ENCODE results near the gene C1S. TPM values are rescaled to one million over a fixed set of nuclear protein-coding genes. Genes with fewer than 3 reads are reported as not detected.
"Not testable (repeated sequence)": the region's sequence is repeated elsewhere in the genome, so short reads cannot be mapped to it uniquely, and the experiment has no call there.

Gene C1S
- total RNA-seq, 1 donor from 2014 or later: 108 TPM

DNA sequence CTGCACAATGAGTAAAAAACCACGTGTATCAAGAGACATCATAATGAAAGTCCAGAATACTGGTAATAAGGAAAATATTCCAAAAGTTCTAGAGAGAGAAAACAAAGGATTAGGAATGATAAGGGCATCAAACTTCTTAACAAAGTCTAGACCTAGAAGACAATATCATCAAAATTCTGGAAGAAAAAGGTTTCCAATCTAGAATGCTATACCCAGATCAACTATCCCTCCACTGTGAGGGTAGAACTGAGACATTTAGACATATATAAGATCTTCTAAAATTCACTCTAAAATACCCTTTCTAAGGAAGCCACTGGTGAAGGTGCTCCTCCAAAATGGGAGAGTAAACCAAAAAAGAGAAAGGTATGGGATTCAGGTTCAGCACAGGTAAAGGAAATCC, 45.6 kb downstream of the C1S start:
- TF ChIP-seq, protein P1, sequence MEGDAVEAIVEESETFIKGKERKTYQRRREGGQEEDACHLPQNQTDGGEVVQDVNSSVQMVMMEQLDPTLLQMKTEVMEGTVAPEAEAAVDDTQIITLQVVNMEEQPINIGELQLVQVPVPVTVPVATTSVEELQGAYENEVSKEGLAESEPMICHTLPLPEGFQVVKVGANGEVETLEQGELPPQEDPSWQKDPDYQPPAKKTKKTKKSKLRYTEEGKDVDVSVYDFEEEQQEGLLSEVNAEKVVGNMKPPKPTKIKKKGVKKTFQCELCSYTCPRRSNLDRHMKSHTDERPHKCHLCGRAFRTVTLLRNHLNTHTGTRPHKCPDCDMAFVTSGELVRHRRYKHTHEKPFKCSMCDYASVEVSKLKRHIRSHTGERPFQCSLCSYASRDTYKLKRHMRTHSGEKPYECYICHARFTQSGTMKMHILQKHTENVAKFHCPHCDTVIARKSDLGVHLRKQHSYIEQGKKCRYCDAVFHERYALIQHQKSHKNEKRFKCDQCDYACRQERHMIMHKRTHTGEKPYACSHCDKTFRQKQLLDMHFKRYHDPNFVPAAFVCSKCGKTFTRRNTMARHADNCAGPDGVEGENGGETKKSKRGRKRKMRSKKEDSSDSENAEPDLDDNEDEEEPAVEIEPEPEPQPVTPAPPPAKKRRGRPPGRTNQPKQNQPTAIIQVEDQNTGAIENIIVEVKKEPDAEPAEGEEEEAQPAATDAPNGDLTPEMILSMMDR (IDR thresholded peaks at IDR 0.05; ENCODE audit: borderline replicate concordance): no peak
- Histone ChIP-seq H3K27me3 (ENCODE audit: low read depth) (no peaks in the 10 kb centered on the region), H3K27ac (replicated peaks) (no peak overlapping the region), H3K4me3 (no peak overlapping the region), H3K4me1 (peaks cover 25% of the 10 kb centered on the region), H3K36me3 (peaks cover 4% of the 10 kb centered on the region), H3K9me3 (replicated peaks) (peaks cover 10% of the 10 kb centered on the region)
- intact Hi-C loops (cut with micrococcal nuclease): loop anchor here (5.0 kb wide), 1 partner anchor 44 kb away; the partner anchor contains the start of gene C1S
- DNase-seq: no peak

DNA sequence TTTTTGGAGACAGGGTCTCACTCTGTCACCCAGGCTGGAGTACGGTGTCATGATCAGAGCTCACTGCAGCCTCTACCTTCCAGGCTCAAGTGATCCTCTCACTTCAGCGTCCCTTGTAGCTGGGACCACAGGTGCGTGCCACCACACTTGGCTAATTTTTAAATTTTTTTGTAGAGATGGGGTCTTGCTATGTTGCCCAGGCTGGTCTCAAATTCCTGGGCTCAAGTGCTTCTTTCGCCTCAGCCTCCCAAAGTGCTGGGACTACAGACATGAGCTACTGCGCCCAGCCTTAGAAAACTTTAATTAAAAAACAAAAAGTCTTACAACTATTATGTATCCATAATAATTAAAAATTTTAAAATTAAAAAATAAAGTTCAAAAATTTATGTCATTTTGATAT, 46.7 kb downstream of the C1S start:
- intact Hi-C loops (cut with micrococcal nuclease): loop anchor here (5.0 kb wide), 1 partner anchor 45 kb away; the partner anchor contains the start of gene C1S
- H3K4me3 ChIP-seq: peak overlapping the region; percentile 69

GRCh38 chr12:7107636-7108002, 47.1 kb downstream of the C1S start:
- intact Hi-C loops (cut with micrococcal nuclease): loop anchor here (5.0 kb wide), 1 partner anchor 45 kb away; the partner anchor contains the start of gene C1S

More for the DNA sequence above, 46.7 kb downstream of the C1S start:
- Histone ChIP-seq H3K9me3 (replicated peaks) (peaks cover 10% of the 10 kb centered on the region), H3K27ac (replicated peaks) (peak overlapping the region; percentile 93), H3K4me1 (peaks cover 20% of the 10 kb centered on the region)
- not testable (repeated sequence) for H3K27me3 ChIP-seq (ENCODE audit: low read depth); DNase-seq; H3K36me3 ChIP-seq

DNA sequence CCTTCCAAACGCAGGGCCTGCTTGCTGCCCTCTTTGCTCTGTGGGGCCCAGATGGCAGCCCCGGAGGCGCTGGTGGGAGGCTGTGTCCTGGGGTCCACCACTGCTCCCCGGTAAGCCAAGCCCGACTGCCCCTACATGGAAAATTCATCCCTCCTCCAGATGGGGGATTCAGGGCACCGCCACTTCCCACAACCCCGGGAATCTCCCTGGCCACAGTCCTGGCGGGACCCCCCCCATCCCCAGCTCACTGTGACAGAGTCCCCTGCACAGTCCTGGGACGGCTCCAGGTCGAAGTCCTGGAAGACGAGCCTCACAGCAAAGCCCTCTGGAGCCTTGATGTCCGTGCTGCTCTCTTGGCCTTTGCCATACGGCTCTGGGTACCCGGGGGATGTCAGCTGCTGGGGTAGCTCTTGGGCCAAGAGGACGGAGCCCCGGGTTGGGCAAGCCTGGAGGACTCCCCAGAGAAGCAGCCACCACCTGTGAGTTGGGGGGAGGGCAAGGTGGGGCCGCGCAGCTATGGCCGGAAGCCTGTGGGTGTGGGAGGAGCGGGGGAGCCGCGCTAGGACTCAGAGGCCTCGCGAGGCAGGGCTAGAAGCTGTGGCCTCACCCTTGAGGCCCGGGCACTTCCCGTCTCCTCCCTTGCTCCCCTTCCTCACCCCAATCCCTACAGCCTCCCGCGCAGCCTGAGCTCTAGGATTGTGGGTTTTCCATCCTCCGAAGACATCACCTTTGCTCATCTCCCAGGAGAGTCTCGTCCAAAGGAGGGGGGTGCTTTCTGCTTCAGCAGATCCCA, 47.7 kb downstream of the C1S start:
- peaks cover 23% of the 10 kb centered on the region for H3K4me1 ChIP-seq
- peak overlapping the region; percentile 93 for H3K27ac ChIP-seq (replicated peaks)
- H3K27me3 ChIP-seq (ENCODE audit: low read depth): no peaks in the 10 kb centered on the region
- peaks cover 4% of the 10 kb centered on the region for H3K36me3 ChIP-seq
- intact Hi-C loops (cut with micrococcal nuclease): loop anchor here (5.0 kb wide), 1 partner anchor 46 kb away; the partner anchor contains the start of gene C1S
- H3K4me3 ChIP-seq: peak overlapping the region; percentile 69
- peak; percentile 79 for DNase-seq
- TF ChIP-seq, protein P1 (IDR thresholded peaks at IDR 0.05; ENCODE audit: borderline replicate concordance): no peak
- peaks cover 10% of the 10 kb centered on the region for H3K9me3 ChIP-seq (replicated peaks)

More at GRCh38 chr12:7107636-7108002, 47.1 kb downstream of the C1S start:
- H3K27ac ChIP-seq (replicated peaks): peak overlapping the region; percentile 93
- peaks cover 4% of the 10 kb centered on the region for H3K36me3 ChIP-seq
- no peak for DNase-seq
- peaks cover 17% of the 10 kb centered on the region for H3K4me1 ChIP-seq
- no peaks in the 10 kb centered on the region for H3K27me3 ChIP-seq (ENCODE audit: low read depth)
- H3K4me3 ChIP-seq: peak overlapping the region; percentile 69
- TF ChIP-seq, protein P1 (IDR thresholded peaks at IDR 0.05; ENCODE audit: borderline replicate concordance): no peak
- peaks cover 10% of the 10 kb centered on the region for H3K9me3 ChIP-seq (replicated peaks)

DNA sequence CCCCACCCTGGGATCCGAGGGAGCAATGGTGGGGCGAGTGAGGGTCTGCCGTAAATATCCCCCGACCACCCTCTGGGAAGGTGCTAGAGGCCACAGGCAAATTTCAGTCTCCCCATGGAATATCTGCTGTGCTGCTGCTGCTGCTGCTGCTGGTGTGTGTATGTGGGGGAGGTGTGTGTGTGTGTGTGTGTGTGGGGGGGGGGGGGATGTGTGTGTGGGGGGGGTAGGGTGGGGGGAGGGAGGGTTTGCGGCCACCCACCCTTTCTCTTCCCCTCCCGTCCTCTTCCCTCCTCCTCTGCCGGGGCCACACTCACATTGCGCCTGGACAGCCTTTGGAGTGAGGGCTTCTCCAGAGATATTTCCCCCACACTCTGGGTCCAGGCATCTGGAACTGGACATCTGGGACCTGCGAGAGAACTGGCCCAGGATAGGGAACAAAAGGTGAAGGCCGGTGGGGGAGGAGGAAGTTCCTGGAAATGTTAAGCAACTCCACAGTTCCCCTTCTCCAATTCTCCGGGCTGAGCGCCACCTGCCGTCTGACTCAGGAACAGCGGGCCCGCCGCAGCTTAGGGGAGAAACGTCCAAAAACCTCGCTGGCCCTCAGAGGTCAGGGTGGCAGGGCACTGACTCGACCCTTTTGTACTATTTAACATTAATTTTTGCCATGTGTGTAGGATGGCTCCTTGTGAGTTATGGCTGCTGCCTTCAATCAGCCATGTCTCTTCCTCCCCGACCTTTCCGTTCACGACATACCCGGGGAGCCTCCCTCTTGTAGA, 48.5 kb downstream of the C1S start, which contains the start of gene C1RL:
C1RL (minus strand) TSS at position 419 of the 776 bp plus-strand sequence; CDS start at position 385, 34 bp downstream.
- peaks cover 4% of the 10 kb centered on the region for H3K36me3 ChIP-seq
- peaks cover 27% of the 10 kb centered on the region for H3K4me1 ChIP-seq
- H3K27me3 ChIP-seq (ENCODE audit: low read depth): no peaks in the 10 kb centered on the region
- peak; percentile 91 for DNase-seq
- H3K27ac ChIP-seq (replicated peaks): peak within 1 kb of the TSS; percentile 93
- intact Hi-C loops (cut with micrococcal nuclease): loop anchor here (5.0 kb wide), 1 partner anchor 47 kb away; the partner anchor contains the start of gene C1S
- peak within 1 kb of the TSS; percentile 69 for H3K4me3 ChIP-seq
- H3K9me3 ChIP-seq (replicated peaks): peaks cover 10% of the 10 kb centered on the region
- TF ChIP-seq, protein P1 (IDR thresholded peaks at IDR 0.05; ENCODE audit: borderline replicate concordance): peak; percentile 99

Measured in left ventricle myocardium inferior (tissue), 1 donor.